DMS79 (cell line): Measurements from ENCODE around the gene YIPF2.

ENCODE experiments used
- DNase-seq: peaks from one replicate; lab custom pipeline; 2025; lab: John Stamatoyannopoulos, UW

Gene YIPF2

GRCh38 chr19:10936661-10937084, 8.2 kb upstream of the YIPF2 start:
- DNase-seq: peak; percentile 85

GRCh38 chr19:10935371-10936059, 7.1 kb upstream of the YIPF2 start:
- no peak for DNase-seq

- DNase-seq: no peak
Observed at GRCh38 chr19:10929402-10929794, 959 bp upstream of the YIPF2 start.

- DNase-seq: no peak
Observed at GRCh38 chr19:10927730-10928562, 493 bp downstream of the YIPF2 start.

- no peak for DNase-seq
Observed at GRCh38 chr19:10924597-10924996, 3.8 kb downstream of the YIPF2 start.

GRCh38 chr19:10923260-10924112, 5.0 kb downstream of the YIPF2 start:
- DNase-seq: no peak

GRCh38 chr19:10922638-10923014, 5.8 kb downstream of the YIPF2 start:
- no peak for DNase-seq

GRCh38 chr19:10921910-10922637, 6.4 kb downstream of the YIPF2 start:
- no peak for DNase-seq

GRCh38 chr19:10921199-10921909, 7.1 kb downstream of the YIPF2 start:
- DNase-seq: no peak

- DNase-seq: no peak
Observed at GRCh38 chr19:10920781-10921180, 7.7 kb downstream of the YIPF2 start.

GRCh38 chr19:10920288-10920655, 8.2 kb downstream of the YIPF2 start:
- no peak for DNase-seq

- no peak for DNase-seq
Observed at GRCh38 chr19:10919352-10920287, 8.8 kb downstream of the YIPF2 start.

GRCh38 chr19:10918359-10918758, 10.1 kb downstream of the YIPF2 start:
- DNase-seq: no peak

- DNase-seq: no peak
Observed at GRCh38 chr19:10916602-10917001, 11.8 kb downstream of the YIPF2 start.

- no peak for DNase-seq
Observed at GRCh38 chr19:10915130-10916091, 13.0 kb downstream of the YIPF2 start.

GRCh38 chr19:10913716-10914340, 14.6 kb downstream of the YIPF2 start:
- no peak for DNase-seq

- DNase-seq: no peak
Observed at GRCh38 chr19:10912619-10913018, 15.8 kb downstream of the YIPF2 start.

GRCh38 chr19:10911579-10912363, 16.7 kb downstream of the YIPF2 start:
- no peak for DNase-seq
